HCT116 (cell line): ENCODE results near the gene ADCY2. TPM values are rescaled to one million over a fixed set of nuclear protein-coding genes. Genes with fewer than 3 reads are reported as not detected.

Experiments
- ATAC-seq: fragments of 200-7000 bp; cut with Tn5 transposase; 2 replicates; pipeline ENCODE4 v1.9.1; 2020; ENCODE audit warnings: mild to moderate bottlenecking, moderate library complexity
- BruUV-seq: library from RNA; stranded (reverse); fragments of 400-500 nt; replicated peaks from 2 replicates; lab custom pipeline; 2021; lab: Mats Ljungman, UMichigan
- CTCF ChIA-PET: fragments of 300-600 bp; sonication (Branson Sonifier 250); formaldehyde crosslinking; loops from one replicate; lab custom pipeline; 2021; ENCODE audit warnings: antibody characterized with exemption; lab: Charles Lee
- POLR2A ChIA-PET: fragments of 300-600, 350-600 bp; sonication (Branson Sonifier 250); formaldehyde crosslinking; loops from one replicate; lab custom pipeline; 2021; ENCODE audit warnings: antibody characterized with exemption; lab: Charles Lee
- RAD21 ChIA-PET, 2 experiments: fragments of 300-600 bp; sonication (Branson Sonifier 250); formaldehyde crosslinking; loops; one replicate each; lab custom pipeline; 2023; ENCODE audit warnings: low total read pairs in 2 of 2; ENCODE audit not compliant: uncharacterized antibody in 2 of 2, unreplicated experiment in 2 of 2, low non-redundant PET in 1 of 2; lab: Charles Lee
- DNase-seq: peaks from one replicate; pipeline ENCODE4 v3.0.0-alpha.2; 2010; ENCODE audit warnings: low read depth, low spot score
- H2AFZ ChIP-seq: fragments of 200-600 bp; shearing (Covaris generic), sonication (generic); 2 replicates; pipeline ENCODE4 v1.6.1; 2017; ENCODE audit warnings: low read depth, mixed run types, mixed read lengths, antibody characterized with exemption, low read length; ENCODE audit not compliant: poor library complexity, severe bottlenecking
- H3K27ac ChIP-seq: 2 replicates; pipeline ENCODE4 v1.5.1; 2012; ENCODE audit warnings: low read depth, low read length
- H3K27me3 ChIP-seq: fragments of 200-600 bp; sonication (generic); 2 replicates; pipeline ENCODE4 v1.6.1; 2016; ENCODE audit warnings: mixed run types, low read length, mixed read lengths; ENCODE audit not compliant: insufficient read depth
- H3K36me3 ChIP-seq, 2 experiments: fragments of 200-500 bp in 1 of 2; fragments of 200-600 bp in 1 of 2; sonication (Bioruptor generic) in 1 of 2; sonication (generic) in 1 of 2; 2 replicates each; pipeline versions ENCODE4 v1.5.1 to v1.6.1; 2014 to 2016; ENCODE audit warnings: low read length in 2 of 2, inconsistent platforms in 1 of 2, mixed read lengths in 1 of 2, mixed run types in 1 of 2; ENCODE audit not compliant: insufficient read depth in 2 of 2, control insufficient read depth in 1 of 2
- H3K4me1 ChIP-seq, 2 experiments: fragments of 200-600 bp in 1 of 2; sonication (generic) in 1 of 2; 2 replicates each; pipeline versions ENCODE4 v1.5.1 to v1.6.1; 2012 to 2017; ENCODE audit warnings: low read length in 2 of 2, inconsistent platforms in 1 of 2, mild to moderate bottlenecking in 1 of 2, mixed read lengths in 1 of 2, mixed run types in 1 of 2, moderate library complexity in 1 of 2; ENCODE audit not compliant: insufficient read depth in 2 of 2, control insufficient read depth in 1 of 2
- H3K4me2 ChIP-seq: fragments of 200-600 bp; sonication (generic); 2 replicates; pipeline ENCODE4 v1.6.1; 2017; ENCODE audit warnings: mixed run types, low read length, mixed read lengths
- H3K4me3 ChIP-seq, 2 experiments: fragments of 200-600 bp in 1 of 2; sonication (generic) in 1 of 2; replicated peaks in 1 of 2; 2 replicates each; pipeline ENCODE4 v1.5.1; 2011 to 2016; ENCODE audit warnings: low read length in 2 of 2, control low read depth in 1 of 2, low read depth in 1 of 2, mild to moderate bottlenecking in 1 of 2, mixed read lengths in 1 of 2, mixed run types in 1 of 2
- H3K79me2 ChIP-seq: fragments of 200-600 bp; sonication (generic); 2 replicates; pipeline ENCODE4 v1.6.1; 2017; ENCODE audit warnings: mild to moderate bottlenecking, mixed run types, low read length, moderate library complexity, mixed read lengths; ENCODE audit not compliant: insufficient read depth
- H3K9ac ChIP-seq: fragments of 200-600 bp; sonication (generic); 2 replicates; pipeline ENCODE4 v1.6.1; 2016; ENCODE audit warnings: low read length, mixed read lengths
- H3K9me2 ChIP-seq: fragments of 200-600 bp; sonication (generic), shearing (Covaris generic); 2 replicates; pipeline ENCODE4 v1.6.1; 2017; ENCODE audit warnings: mixed run types, mild to moderate bottlenecking, moderate library complexity; ENCODE audit not compliant: insufficient read depth
- H3K9me3 ChIP-seq, 2 experiments: fragments of 200-500 bp in 1 of 2; fragments of 200-600 bp in 1 of 2; sonication (Bioruptor generic) in 1 of 2; sonication (generic) in 1 of 2; 2 replicates each; pipeline ENCODE4 v1.6.1; 2014 to 2017; ENCODE audit warnings: low read length in 2 of 2, mixed read lengths in 2 of 2, inconsistent platforms in 1 of 2, low read depth in 1 of 2, mild to moderate bottlenecking in 1 of 2, mixed run types in 1 of 2, moderate library complexity in 1 of 2; ENCODE audit not compliant: control insufficient read depth in 1 of 2, insufficient read depth in 1 of 2
- H4K20me1 ChIP-seq: fragments of 200-600 bp; sonication (generic), shearing (Covaris generic); 2 replicates; pipeline ENCODE4 v1.6.1; 2017; ENCODE audit warnings: mixed run types, mild to moderate bottlenecking, moderate library complexity; ENCODE audit not compliant: insufficient read depth
- EGR1 ChIP-seq: IDR thresholded peaks from 2 replicates; pipeline ENCODE4 v1.6.1; 2012; ENCODE audit warnings: low read depth
- EZH2 ChIP-seq: fragments of 200-600 bp; sonication (generic); IDR thresholded peaks from 2 replicates; pipeline ENCODE4 v1.6.1; 2017; ENCODE audit warnings: antibody characterized with exemption, mixed run types
- EZH2phosphoT487 ChIP-seq: fragments of 200-600 bp; IDR thresholded peaks from 2 replicates; pipeline ENCODE4 v1.6.1; 2018; ENCODE audit warnings: antibody characterized with exemption, borderline replicate concordance
- POLR2A ChIP-seq: IDR thresholded peaks from 2 replicates; pipeline ENCODE4 v1.7.0; 2011; ENCODE audit warnings: borderline replicate concordance; ENCODE audit not compliant: insufficient read depth, insufficient read length; ENCODE audit errors: extremely low read depth
- SIN3A ChIP-seq: IDR thresholded peaks from 2 replicates; pipeline ENCODE4 v1.6.1; 2012; ENCODE audit warnings: low read depth
- SP1 ChIP-seq: IDR thresholded peaks from 2 replicates; pipeline ENCODE4 v1.6.1; 2012; ENCODE audit warnings: low read depth
- SRF ChIP-seq: IDR thresholded peaks from 2 replicates; pipeline ENCODE4 v1.6.1; 2012; ENCODE audit warnings: low read depth
- TCF7L2 ChIP-seq: IDR thresholded peaks from 2 replicates; pipeline ENCODE4 v1.7.0; 2011; ENCODE audit warnings: borderline replicate concordance, inconsistent platforms; ENCODE audit not compliant: insufficient read depth, insufficient read length; ENCODE audit errors: extremely low read depth
- YY1 ChIP-seq: IDR thresholded peaks from 2 replicates; pipeline ENCODE4 v1.6.1; 2011; ENCODE audit warnings: low read length, low read depth, moderate library complexity, mild to moderate bottlenecking; ENCODE audit not compliant: insufficient replicate concordance; ENCODE audit errors: extremely low read depth
- ZBTB33 ChIP-seq: IDR thresholded peaks from 2 replicates; pipeline ENCODE4 v1.6.1; 2011; ENCODE audit warnings: mild to moderate bottlenecking, low read length, moderate library complexity; ENCODE audit not compliant: insufficient replicate concordance; ENCODE audit errors: extremely low read depth
- intact Hi-C: fragments of 100-400 bp; cut with micrococcal nuclease; formaldehyde crosslinking; loops from 2 replicates; pipeline ENCODE4 v1.10.0; 2022
- total RNA-seq: library from RNA; stranded (reverse); gene quantifications from one replicate; pipeline ENCODE4 v1.2.1, GENCODE V29; 2021; ENCODE audit not compliant: unreplicated experiment
- TF ChIP-seq, protein P1 (sequence below): IDR thresholded peaks from 2 replicates; pipeline ENCODE4 v1.6.1; 2012

Gene ADCY2
- total RNA-seq, 1 experiment from 2014 or later: 0.15 TPM

DNA sequence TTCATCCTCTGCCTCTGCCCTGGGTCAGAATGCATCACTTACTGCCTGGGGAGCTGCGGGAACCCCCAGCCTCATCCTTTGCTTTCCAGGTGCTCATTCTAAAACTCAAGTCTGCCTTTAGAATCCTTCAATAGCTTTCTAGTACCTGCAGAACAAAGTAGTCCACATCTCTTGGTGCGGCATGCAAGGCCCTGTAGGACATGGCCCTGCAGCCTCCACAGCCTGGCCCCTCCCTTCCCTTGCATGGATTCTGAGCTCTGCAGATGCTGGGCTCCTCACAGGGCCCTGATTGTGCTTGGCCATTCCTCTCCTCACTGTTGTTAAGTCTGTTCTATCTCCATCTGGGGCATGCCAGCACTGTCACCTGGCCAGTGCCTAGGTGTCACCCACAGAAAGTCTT lies 141.6 kb downstream of the ADCY2 start:
- Histone ChIP-seq H3K9ac (no peak overlapping the region), H3K27me3 (no peaks in the 10 kb centered on the region), H2AFZ (no peak overlapping the region), H3K27ac (no peak overlapping the region), H3K36me3 (no peaks in the 10 kb centered on the region), H3K79me2 (no peaks in the 10 kb centered on the region), H4K20me1 (no peaks in the 10 kb centered on the region), H3K4me1 (no peaks in the 10 kb centered on the region), H3K9me3 (peaks cover 15 to 28% of the 10 kb centered on the region in 2 experiments; a peak in 2 of 4 replicates), H3K4me2 (no peak overlapping the region), H3K9me2 (no peaks in the 10 kb centered on the region), H3K4me3 (no peak overlapping the region)
- ChIA-PET POLR2A (no interaction called here), CTCF (no interaction called here), RAD21 (no interaction called here)
- ATAC-seq (no peak), DNase-seq (no peak)
- TF ChIP-seq SRF: no peak
- no peak for TF ChIP-seq TCF7L2
- TF ChIP-seq SIN3A: no peak
- TF ChIP-seq EZH2phosphoT487: no peak
- TF ChIP-seq, protein P1, sequence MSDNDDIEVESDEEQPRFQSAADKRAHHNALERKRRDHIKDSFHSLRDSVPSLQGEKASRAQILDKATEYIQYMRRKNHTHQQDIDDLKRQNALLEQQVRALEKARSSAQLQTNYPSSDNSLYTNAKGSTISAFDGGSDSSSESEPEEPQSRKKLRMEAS: no peak
- TF ChIP-seq ZBTB33: no peak
- TF ChIP-seq EGR1: no peak
- no peak for TF ChIP-seq EZH2
- TF ChIP-seq POLR2A: no peak
- no peak for TF ChIP-seq YY1
- no peak for TF ChIP-seq SP1
- BruUV-seq: no TSS peak
- intact Hi-C loops: no loop called here
